WTC11 (cell line): ENCODE measurements around the gene ARAP3.

Experiments
- CBFB ChIP-seq: sonication (generic); formaldehyde crosslinking; IDR thresholded peaks from 2 replicates; pipeline ENCODE4 v1.8.1; 2022; ENCODE audit warnings: mild to moderate bottlenecking, low read depth, missing genetic modification reagents
- TP53 ChIP-seq: sonication (generic); formaldehyde crosslinking; IDR thresholded peaks from 2 replicates; pipeline ENCODE4 v1.8.1; 2023; ENCODE audit warnings: mild to moderate bottlenecking, missing genetic modification reagents
- TF ChIP-seq, protein P1 (sequence below): fragments of 200-600 bp; IDR thresholded peaks from 2 replicates; pipeline ENCODE4 v1.8.0; 2022; ENCODE audit warnings: antibody characterized with exemption

- TF ChIP-seq CBFB (CRISPR knock-in tag) (0 out of 2 replicates have a peak, but pooled peaks have one; percentile 39), TP53 (CRISPR knock-in tag) (no peak)
- TF ChIP-seq, protein P1, sequence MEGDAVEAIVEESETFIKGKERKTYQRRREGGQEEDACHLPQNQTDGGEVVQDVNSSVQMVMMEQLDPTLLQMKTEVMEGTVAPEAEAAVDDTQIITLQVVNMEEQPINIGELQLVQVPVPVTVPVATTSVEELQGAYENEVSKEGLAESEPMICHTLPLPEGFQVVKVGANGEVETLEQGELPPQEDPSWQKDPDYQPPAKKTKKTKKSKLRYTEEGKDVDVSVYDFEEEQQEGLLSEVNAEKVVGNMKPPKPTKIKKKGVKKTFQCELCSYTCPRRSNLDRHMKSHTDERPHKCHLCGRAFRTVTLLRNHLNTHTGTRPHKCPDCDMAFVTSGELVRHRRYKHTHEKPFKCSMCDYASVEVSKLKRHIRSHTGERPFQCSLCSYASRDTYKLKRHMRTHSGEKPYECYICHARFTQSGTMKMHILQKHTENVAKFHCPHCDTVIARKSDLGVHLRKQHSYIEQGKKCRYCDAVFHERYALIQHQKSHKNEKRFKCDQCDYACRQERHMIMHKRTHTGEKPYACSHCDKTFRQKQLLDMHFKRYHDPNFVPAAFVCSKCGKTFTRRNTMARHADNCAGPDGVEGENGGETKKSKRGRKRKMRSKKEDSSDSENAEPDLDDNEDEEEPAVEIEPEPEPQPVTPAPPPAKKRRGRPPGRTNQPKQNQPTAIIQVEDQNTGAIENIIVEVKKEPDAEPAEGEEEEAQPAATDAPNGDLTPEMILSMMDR: no peak
Measured at GRCh38 chr5:141636413-141637122, 45.5 kb downstream of the ARAP3 start, which contains the start of the genes HDAC3 and RELL2.
